HepG2 (cell line): ENCODE data around the gene DPP7. TPM values are rescaled to one million over a fixed set of nuclear protein-coding genes. Genes with fewer than 3 reads are reported as not detected.
A peak's percentile ranks its signal among the peaks of the same experiment; 100 is the strongest.

Experiments used
- BCL6 ChIP-seq: IDR thresholded peaks from 2 replicates; pipeline ENCODE4 v1.6.1; 2016; ENCODE audit warnings: missing genetic modification reagents, missing compliant biosample characterization
- FOXJ3 ChIP-seq: sonication (generic); formaldehyde crosslinking; IDR thresholded peaks from 2 replicates; pipeline ENCODE4 v1.4.0; 2020; ENCODE audit warnings: missing genetic modification reagents, mild to moderate bottlenecking, borderline replicate concordance
- GLI4 ChIP-seq: sonication (generic); formaldehyde crosslinking; IDR thresholded peaks from 2 replicates; pipeline ENCODE4 v1.5.1; 2020; ENCODE audit warnings: missing genetic modification reagents, mild to moderate bottlenecking, moderate library complexity, borderline replicate concordance
- MTF2 ChIP-seq: sonication (generic); formaldehyde crosslinking; IDR thresholded peaks from 2 replicates; pipeline ENCODE4 v1.5.0; 2020; ENCODE audit warnings: missing genetic modification reagents, borderline replicate concordance
- NR2F1 ChIP-seq, 2 experiments: fragments of 450-650 bp in 1 of 2; formaldehyde crosslinking in 1 of 2; IDR thresholded peaks; 2 replicates each; pipeline versions ENCODE4 v1.5.0 to v1.6.1; 2016 to 2020; ENCODE audit warnings: mild to moderate bottlenecking in 1 of 2, missing compliant biosample characterization in 1 of 2, missing genetic modification reagents in 1 of 2, moderate library complexity in 1 of 2
- TGIF2 ChIP-seq: IDR thresholded peaks from 2 replicates; pipeline ENCODE4 v1.6.1; 2016; ENCODE audit warnings: control low read depth, missing compliant biosample characterization
- TRIM22 ChIP-seq: fragments of 450-650 bp; IDR thresholded peaks from 2 replicates; pipeline ENCODE4 v1.6.1; 2017
- TRIM24 ChIP-seq: sonication (generic); formaldehyde crosslinking; IDR thresholded peaks from 2 replicates; pipeline ENCODE4 v1.8.0; 2022; ENCODE audit warnings: mild to moderate bottlenecking, missing genetic modification reagents
- UBTF ChIP-seq: sonication (generic); formaldehyde crosslinking; IDR thresholded peaks from 2 replicates; pipeline ENCODE4 v1.4.0; 2020; ENCODE audit warnings: mild to moderate bottlenecking, missing genetic modification reagents
- ZHX1 ChIP-seq: sonication (generic); formaldehyde crosslinking; IDR thresholded peaks from 2 replicates; pipeline ENCODE4 v1.8.1; 2022; ENCODE audit warnings: low read depth, mild to moderate bottlenecking, missing genetic modification reagents
- ZMAT3 ChIP-seq: sonication (generic); formaldehyde crosslinking; conservative IDR thresholded peaks from 2 replicates; pipeline ENCODE4 v1.7.0; 2021; ENCODE audit warnings: missing genetic modification reagents
- ZNF136 ChIP-seq: sonication (generic); formaldehyde crosslinking; IDR thresholded peaks from 2 replicates; pipeline ENCODE4 v1.8.1; 2022; ENCODE audit warnings: low read depth, mild to moderate bottlenecking, moderate library complexity, missing genetic modification reagents
- ZNF20 ChIP-seq: sonication (generic); formaldehyde crosslinking; IDR thresholded peaks from 2 replicates; pipeline ENCODE4 v1.4.0; 2020; ENCODE audit warnings: mild to moderate bottlenecking, moderate library complexity, missing genetic modification reagents
- ZNF230 ChIP-seq: sonication (generic); formaldehyde crosslinking; IDR thresholded peaks from 2 replicates; pipeline ENCODE4 v1.4.0; 2020; ENCODE audit warnings: mild to moderate bottlenecking, missing genetic modification reagents
- ZNF235 ChIP-seq: sonication (generic); formaldehyde crosslinking; IDR thresholded peaks from 2 replicates; pipeline ENCODE4 v1.8.1; 2023; ENCODE audit warnings: mild to moderate bottlenecking, missing genetic modification reagents, borderline replicate concordance
- ZNF33A ChIP-seq: sonication (generic); formaldehyde crosslinking; IDR thresholded peaks from 2 replicates; pipeline ENCODE4 v1.5.1; 2020; ENCODE audit warnings: missing genetic modification reagents, mild to moderate bottlenecking, moderate library complexity, borderline replicate concordance
- ZNF383 ChIP-seq: sonication (generic); formaldehyde crosslinking; IDR thresholded peaks from 2 replicates; pipeline ENCODE4 v1.4.0; 2020; ENCODE audit warnings: missing genetic modification reagents, mild to moderate bottlenecking, borderline replicate concordance
- ZNF431 ChIP-seq: sonication (generic); formaldehyde crosslinking; IDR thresholded peaks from 2 replicates; pipeline ENCODE4 v1.9.0; 2022; ENCODE audit warnings: missing genetic modification reagents, low read depth, mild to moderate bottlenecking, borderline replicate concordance
- ZNF510 ChIP-seq: sonication (generic); formaldehyde crosslinking; IDR thresholded peaks from 2 replicates; pipeline ENCODE4 v1.4.0; 2020; ENCODE audit warnings: low read depth, mild to moderate bottlenecking, missing genetic modification reagents
- ZNF639 ChIP-seq: conservative IDR thresholded peaks from 2 replicates; pipeline ENCODE4 v1.6.1; 2018; ENCODE audit warnings: missing genetic modification reagents
- ZNF777 ChIP-seq: sonication (generic); formaldehyde crosslinking; IDR thresholded peaks from 2 replicates; pipeline ENCODE4 v1.4.0; 2020; ENCODE audit warnings: missing genetic modification reagents
- ZNF878 ChIP-seq: sonication (generic); formaldehyde crosslinking; IDR thresholded peaks from 2 replicates; pipeline ENCODE4 v1.8.1; 2023; ENCODE audit warnings: mild to moderate bottlenecking, missing genetic modification reagents, moderate library complexity
- polyA plus RNA-seq, 8 experiments: library from polyadenylated mRNA; depleted of rRNA in 3 of 8; stranded (reverse) in 7 of 8; unstranded in 1 of 8; fragments of >200 nt; fragmentation: Illumina TruSeq in 4 of 8; extraction: Trizol in 4 of 8; gene quantifications; 2 replicates each; pipeline versions ENCODE4 v1.2.1 to v1.2.3, GENCODE V29; 2011 to 2016; ENCODE audit warnings: low read depth in 4 of 8, missing spikeins in 1 of 8, mixed read lengths in 1 of 8; ENCODE audit not compliant: insufficient read depth in 1 of 8
- total RNA-seq, 5 experiments: library from RNA; depleted of rRNA; stranded (reverse); fragments of >200 nt; fragmentation: Illumina TruSeq; extraction: Trizol; gene quantifications; 2 replicates each; pipeline ENCODE4 v1.2.3, GENCODE V29; 2016; ENCODE audit warnings: low read depth in 1 of 5

The DPP7 gene
- total and polyA plus RNA-seq, 2 of the 13 experiments (the other 11 are each of a cell fraction or from before 2014, with no cell fraction given) = 1.2 to 4.5 TPM

- TF ChIP-seq UBTF (CRISPR knock-in tag) (peak; percentile 65), ZNF235 (CRISPR knock-in tag) (0 out of 2 replicates have a peak, but pooled peaks have one; percentile 10), TGIF2 (CRISPR knock-in tag) (0 out of 2 replicates have a peak, but pooled peaks have one; percentile 20), ZMAT3 (CRISPR knock-in tag) (0 out of 2 replicates have a peak, but pooled peaks have one; percentile 35), ZNF33A (no peak), ZNF878 (CRISPR knock-in tag) (no peak), ZNF136 (CRISPR knock-in tag) (no peak), FOXJ3 (CRISPR knock-in tag) (no peak), ZHX1 (CRISPR knock-in tag) (no peak), BCL6 (CRISPR knock-in tag) (no peak), TRIM24 (CRISPR knock-in tag) (no peak), TRIM22 (no peak), ZNF383 (CRISPR knock-in tag) (no peak), ZNF777 (CRISPR knock-in tag) (peak; percentile 81), ZNF510 (CRISPR knock-in tag) (no peak), ZNF20 (no peak), MTF2 (CRISPR knock-in tag) (no peak), GLI4 (CRISPR knock-in tag) (no peak), ZNF639 (CRISPR knock-in tag) (no peak; the same call in 1 of the 2 replicates), ZNF431 (CRISPR knock-in tag) (no peak; the same call in 1 of the 2 replicates), NR2F1 (CRISPR knock-in tag; IDR thresholded peaks at IDR 0.05) (no peak), ZNF230 (CRISPR knock-in tag) (no peak)
These were observed 44.2 kb downstream of the DPP7 start, which contains the start of gene SAPCD2 (continued) for GRCh38 chr9:137070201-137070905.
